Keratinocyte (primary cell): ENCODE measurements around the gene ATF7.

ENCODE experiments used
- CTCF ChIP-seq, 3 experiments: IDR thresholded peaks in 1 of 3; conservative IDR thresholded peaks in 1 of 3; optimal IDR thresholded peaks in 1 of 3; 2 replicates in 2 of 3; 3 replicates in 1 of 3; pipeline versions ENCODE3 to v1.5.1; 2011; ENCODE audit warnings: low read length in 3 of 3, mild to moderate bottlenecking in 3 of 3, moderate library complexity in 2 of 3, control low read depth in 1 of 3, inconsistent platforms in 1 of 3; ENCODE audit not compliant: insufficient read depth in 2 of 3; ENCODE audit errors: extremely low read depth in 1 of 3
- EZH2 ChIP-seq: IDR thresholded peaks from one replicate; pipeline ENCODE4 v1.6.1; 2012; ENCODE audit warnings: inconsistent platforms, mild to moderate bottlenecking, low read length, moderate library complexity

DNA sequence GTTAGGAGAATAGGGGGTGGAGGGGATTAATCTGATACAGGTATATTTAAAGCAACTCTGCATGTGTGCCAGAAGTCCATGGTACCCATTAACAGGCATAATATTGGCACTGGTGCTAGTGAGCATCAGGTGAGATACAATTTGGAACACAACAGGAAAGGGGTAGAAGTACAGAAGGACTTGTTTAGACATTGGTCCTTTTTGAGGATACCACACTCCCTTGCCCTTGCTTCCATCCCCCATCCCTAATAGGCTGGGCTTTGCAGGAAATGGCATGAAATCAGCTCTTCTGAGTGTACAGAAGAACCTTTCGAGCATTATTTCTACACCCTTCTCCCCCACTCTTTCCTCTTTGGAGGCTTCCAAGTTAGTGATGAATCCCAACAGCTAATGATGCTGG lies 157.9 kb downstream of the ATF7 start:
- TF ChIP-seq CTCF (optimal IDR thresholded peaks at IDR 0.05 in 1 of 3, IDR thresholded peaks at IDR 0.05 in 1 of 3, conservative IDR thresholded peaks at IDR 0.05 in 1 of 3; ENCODE audit: extremely low read depth in 1 of 3, insufficient read depth in 2 of 3, low read length in 3 of 3) (no peak), EZH2 (no peak)
